GM12878 (cell line): Measurements from ENCODE around the gene ANKRD44. TPM values are rescaled to one million over a fixed set of nuclear protein-coding genes. Genes with fewer than 3 reads are reported as not detected.

Experiments used
- ATAC-seq: fragments of 200-7000 bp; cut with Tn5 transposase; 3 replicates; pipeline ENCODE4 v1.9.1; 2020; ENCODE audit warnings: mild to moderate bottlenecking, moderate library complexity
- BruUV-seq: library from RNA; stranded (reverse); fragments of 400-500 nt; replicated peaks from 2 replicates; lab custom pipeline; 2021; lab: Mats Ljungman, UMichigan
- CTCF ChIA-PET: fragments of 300-600 bp; sonication (Branson Sonifier 250); formaldehyde crosslinking; extraction: SDS; loops from one replicate; lab custom pipeline; 2021; ENCODE audit warnings: inconsistent platforms; lab: Yijun Ruan, JAX
- POLR2A ChIA-PET: fragments of 350-600 bp; formaldehyde crosslinking; extraction: SDS; loops from one replicate; lab custom pipeline; 2021; ENCODE audit warnings: inconsistent platforms; lab: Charles Lee
- RAD21 ChIA-PET: fragments of 300-600 bp; sonication (Branson Sonifier 250); formaldehyde crosslinking; loops from one replicate; lab custom pipeline; 2023; ENCODE audit warnings: antibody characterized with exemption; ENCODE audit not compliant: unreplicated experiment; lab: Charles Lee
- SMC1A ChIA-PET: fragments of 300-600 bp; sonication (Branson Sonifier 250); formaldehyde crosslinking; loops from one replicate; lab custom pipeline; 2023; ENCODE audit not compliant: unreplicated experiment, uncharacterized antibody; lab: Charles Lee
- DNase-seq: peaks from one replicate; pipeline ENCODE4 v3.0.0-alpha.2; 2011; ENCODE audit warnings: low read depth, low spot score
- FAIRE-seq: peaks from 3 replicates; lab custom pipeline; 2011; peaks lifted over from hg19 to GRCh38; lab: Jason Lieb, UNC
- H2AFZ ChIP-seq: 2 replicates; pipeline ENCODE4 v1.6.0; 2011; ENCODE audit warnings: low read depth, low read length, control low read depth; ENCODE audit not compliant: control insufficient read depth
- H3K27ac ChIP-seq: 2 replicates; pipeline ENCODE4 v1.5.1; 2011; ENCODE audit warnings: control low read depth; ENCODE audit not compliant: control insufficient read depth, insufficient read depth
- H3K27me3 ChIP-seq, 2 experiments: replicated peaks in 1 of 2; 2 replicates each; pipeline versions ENCODE4 v1.6.0 to v1.6.1; 2011; ENCODE audit warnings: low read length in 1 of 2; ENCODE audit not compliant: control insufficient read depth in 2 of 2, insufficient read depth in 2 of 2
- H3K36me3 ChIP-seq, 2 experiments: 2 replicates each; pipeline ENCODE4 v1.5.1; 2011; ENCODE audit warnings: low read length in 1 of 2; ENCODE audit not compliant: control insufficient read depth in 2 of 2, insufficient read depth in 2 of 2
- H3K4me1 ChIP-seq: 2 replicates; pipeline ENCODE4 v1.6.1; 2011; ENCODE audit warnings: mild to moderate bottlenecking, low read length, moderate library complexity, mixed read lengths; ENCODE audit not compliant: control insufficient read depth, insufficient read depth
- H3K4me2 ChIP-seq: 2 replicates; pipeline ENCODE4 v1.6.0; 2011; ENCODE audit warnings: control low read depth; ENCODE audit not compliant: control insufficient read depth, insufficient read depth
- H3K4me3 ChIP-seq: fragments of 200-600 bp; sonication (generic); 2 replicates; pipeline ENCODE4 v1.5.1; 2016
- H3K79me2 ChIP-seq: 2 replicates; pipeline ENCODE4 v1.6.0; 2011; ENCODE audit warnings: low read length; ENCODE audit not compliant: control insufficient read depth, insufficient read depth
- H3K9ac ChIP-seq: 2 replicates; pipeline ENCODE4 v1.8.0; 2011; ENCODE audit warnings: low read length, control low read depth, mixed read lengths; ENCODE audit not compliant: control insufficient read depth, insufficient read depth
- H3K9me3 ChIP-seq: replicated peaks from 3 replicates; pipeline ENCODE4 v1.5.1; 2011; ENCODE audit warnings: mild to moderate bottlenecking, low read length; ENCODE audit not compliant: control insufficient read depth, insufficient read depth
- H4K20me1 ChIP-seq: 2 replicates; pipeline ENCODE4 v1.6.0; 2011; ENCODE audit not compliant: control insufficient read depth, insufficient read depth
- ASH2L ChIP-seq: fragments of 300-600, 200-600 bp; sonication (generic); IDR thresholded peaks from 2 replicates; pipeline ENCODE4 v1.6.1; 2017; ENCODE audit warnings: low read depth, mild to moderate bottlenecking, borderline replicate concordance
- ATF2 ChIP-seq: IDR thresholded peaks from 2 replicates; pipeline ENCODE4 v1.6.1; 2012; ENCODE audit warnings: low read length, inconsistent platforms
- E4F1 ChIP-seq: fragments of 450-650 bp; IDR thresholded peaks from 2 replicates; pipeline ENCODE4 v1.6.1; 2018; ENCODE audit warnings: borderline replicate concordance, mild to moderate bottlenecking; ENCODE audit not compliant: partially characterized antibody
- HDGF ChIP-seq: fragments of 450-650 bp; IDR thresholded peaks from 2 replicates; pipeline ENCODE4 v1.6.1; 2016; ENCODE audit warnings: antibody characterized with exemption
- IRF3 ChIP-seq: fragments of 450-650 bp; IDR thresholded peaks from 2 replicates; pipeline ENCODE4 v1.6.1; 2014; ENCODE audit warnings: mild to moderate bottlenecking
- KDM1A ChIP-seq: fragments of 200-600 bp; sonication (generic); IDR thresholded peaks from 2 replicates; pipeline ENCODE4 v1.6.1; 2016; ENCODE audit warnings: borderline replicate concordance
- NFYA ChIP-seq: IDR thresholded peaks from 2 replicates; pipeline ENCODE4 v1.6.1; 2011; ENCODE audit warnings: low read depth, mild to moderate bottlenecking, low read length, improper control_type of control experiment, borderline replicate concordance
- NR2C2 ChIP-seq: IDR thresholded peaks from 2 replicates; pipeline ENCODE4 v1.6.1; 2011; ENCODE audit warnings: borderline replicate concordance, low read depth; ENCODE audit not compliant: control insufficient read depth, insufficient read length
- PKNOX1 ChIP-seq: fragments of 450-650 bp; IDR thresholded peaks from 2 replicates; pipeline ENCODE4 v1.6.1; 2016; ENCODE audit warnings: mild to moderate bottlenecking
- POLR2AphosphoS2 ChIP-seq: IDR thresholded peaks from 2 replicates; pipeline ENCODE4 v1.6.1; 2011; ENCODE audit warnings: low read depth, mild to moderate bottlenecking, low read length, improper control_type of control experiment, moderate library complexity
- POLR2AphosphoS5 ChIP-seq: IDR thresholded peaks from 2 replicates; pipeline ENCODE4 v1.6.1; 2011; ENCODE audit warnings: mild to moderate bottlenecking, low read length, inconsistent platforms
- RB1 ChIP-seq: fragments of 450-650 bp; formaldehyde crosslinking; IDR thresholded peaks from 2 replicates; pipeline ENCODE4 v1.6.1; 2017; ENCODE audit warnings: mild to moderate bottlenecking, borderline replicate concordance
- RELA ChIP-seq: fragments of 450-650 bp; IDR thresholded peaks from 2 replicates; pipeline ENCODE4 v1.8.0; 2014; ENCODE audit warnings: borderline replicate concordance; ENCODE audit not compliant: partially characterized antibody
- SRF ChIP-seq, 2 experiments: IDR thresholded peaks; 2 replicates each; pipeline ENCODE4 v1.6.1; 2011; ENCODE audit warnings: low read depth in 2 of 2, low read length in 2 of 2, mild to moderate bottlenecking in 1 of 2, moderate library complexity in 1 of 2
- SUPT20H ChIP-seq: IDR thresholded peaks from 2 replicates; pipeline ENCODE4 v1.6.1; 2011; ENCODE audit warnings: low read depth, mild to moderate bottlenecking, low read length, moderate library complexity, borderline replicate concordance; ENCODE audit not compliant: control insufficient read depth
- WGBS: methylation state at CpG from one replicate; pipeline ENCODE4 v1.1.6; 2016; ENCODE audit warnings: low lambda C conversion rate; ENCODE audit not compliant: insufficient replicate concordance, insufficient coverage; ENCODE audit errors: missing lambda C conversion rate; 5-methylcytosine and 5-hydroxymethylcytosine counted together
- in situ Hi-C: fragments of 300-500 bp; cut with MboI; formaldehyde crosslinking; loops from 9 replicates; pipeline ENCODE4 v1.14.3; 2018; ENCODE audit warnings: mixed read lengths
- intact Hi-C: fragments of 100-400 bp; cut with micrococcal nuclease; formaldehyde crosslinking; loops from one replicate; pipeline ENCODE4 v1.14.2; 2022; ENCODE audit not compliant: unreplicated experiment
- polyA plus RNA-seq, 11 experiments: library from polyadenylated mRNA; depleted of rRNA in 4 of 11; unstranded in 6 of 11; stranded (reverse) in 5 of 11; fragments of >200 nt; fragmentation: Nextera tagmentation in 4 of 11; fragmentation: Illumina TruSeq in 1 of 11; extraction: Ambion mirVana in 4 of 11; extraction: Trizol in 1 of 11; gene quantifications; 1 replicate in 1 of 11; 2 replicates in 10 of 11; pipeline versions ENCODE4 v1.2.1 to v1.2.3, GENCODE V29; 2011 to 2016; ENCODE audit warnings: inconsistent platforms in 2 of 11, missing spikeins in 2 of 11, low read depth in 1 of 11
- total RNA-seq, 4 experiments: library from RNA; depleted of rRNA in 3 of 4; stranded (reverse); fragments of >200 nt in 3 of 4; fragmentation: Illumina TruSeq in 1 of 4; extraction: Trizol in 1 of 4; gene quantifications; 2 replicates each; pipeline versions ENCODE4 v1.2.1 to v1.2.3, GENCODE V29; 2013 to 2021

The ANKRD44 gene
- total and polyA plus RNA-seq, 10 of the 15 experiments (the other 5 are each of a cell fraction or from before 2014, with no cell fraction given): 19.1 to 99.1 (median 59.6) TPM

GRCh38 chr2:197204519-197205250 is 105.9 kb downstream of the ANKRD44 start:
- ATAC-seq (no peak), DNase-seq (no peak), FAIRE-seq (no peak)
- no peak overlapping the region for H3K9ac ChIP-seq
- H3K36me3 ChIP-seq: 0 out of 4 replicates have a peak, but pooled peaks cover 1 to 5% of the 10 kb centered on the region in 2 experiments
- H3K79me2 ChIP-seq: peaks cover 88% of the 10 kb centered on the region
- no peak overlapping the region for H3K4me2 ChIP-seq
- BruUV-seq: no TSS peak
- peaks cover 62% of the 10 kb centered on the region for H3K4me1 ChIP-seq
- no peak overlapping the region for H3K4me3 ChIP-seq
- no peak overlapping the region for H3K27ac ChIP-seq
- ChIA-PET POLR2A (interaction anchor here (0.5 to 6.5 kb wide), 8 partner anchors 7 to 161 kb away, joined by 3 to 80 read pairs (median 3); partner anchors contain the start of gene ANKRD44), CTCF (interaction anchor here (0.8 to 5.0 kb wide), 10 partner anchors 9 to 107 kb away, joined by 3 to 37 read pairs (median 4); no protein-coding TSS in a partner anchor), SMC1A (interaction anchor here (0.7 to 18.1 kb wide), 19 partner anchors 6 to 161 kb away, joined by 3 to 433 read pairs (median 4); partner anchors contain the start of gene ANKRD44), RAD21 (interaction anchor here (1.0 to 18.1 kb wide), 4 partner anchors 14 to 98 kb away, joined by 3 to 408 read pairs (median 7); partner anchors contain the start of gene ANKRD44)
- no peaks in the 10 kb centered on the region for H3K27me3 ChIP-seq
- H2AFZ ChIP-seq: no peak overlapping the region
- intact Hi-C loops (no loop called here), in situ Hi-C loops (no loop called here)
- no peaks in the 10 kb centered on the region; the same call in 2 of the 3 replicates for H3K9me3 ChIP-seq
- no peaks in the 10 kb centered on the region for H4K20me1 ChIP-seq
- WGBS: 85% methylated on average over 5 of the region's 5 CpGs
- no peak for TF ChIP-seq RB1
- TF ChIP-seq HDGF: no peak
- no peak for TF ChIP-seq ATF2
- no peak for TF ChIP-seq ASH2L
- no peak for TF ChIP-seq KDM1A
- TF ChIP-seq POLR2AphosphoS5: no peak
- no peak for TF ChIP-seq NFYA
- TF ChIP-seq PKNOX1: no peak
- no peak for TF ChIP-seq SRF (IDR thresholded peaks at IDR 0.05; ENCODE audit: low read depth in 2 of 2, low read length in 2 of 2)
- TF ChIP-seq IRF3: no peak
- TF ChIP-seq NR2C2: no peak
- no peak for TF ChIP-seq SUPT20H
- TF ChIP-seq E4F1: no peak
- no peak for TF ChIP-seq RELA
- TF ChIP-seq POLR2AphosphoS2: no peak
